Measurements from ENCODE around the gene PKIG. TPM values are rescaled to one million over a fixed set of nuclear protein-coding genes. Genes with fewer than 3 reads are reported as not detected.

Gene PKIG
- 27.4 TPM for polyA plus RNA-seq (2012; ENCODE audit: low read depth, missing spikeins)

- TF ChIP-seq POLR2AphosphoS5 (IDR thresholded peaks at IDR 0.05; ENCODE audit: low read depth, low read length) (no peak), POU2F2 (IDR thresholded peaks at IDR 0.05; ENCODE audit: low read depth, low read length) (no peak), POLR2A (IDR thresholded peaks at IDR 0.05; ENCODE audit: low read depth, low read length) (no peak), SPI1 (IDR thresholded peaks at IDR 0.05; ENCODE audit: low read depth, low read length) (no peak), TAF1 (IDR thresholded peaks at IDR 0.05; ENCODE audit: low read depth, low read length) (no peak)
- DNase-seq (ENCODE audit: insufficient read length, low spot score) (no peak), FAIRE-seq (peak; percentile 69)
Observed at GRCh38 chr20:44582311-44583025, at the start of gene PKIG. PKIG (plus strand) TSS chr20:44582579; CDS start chr20:44614557, 31,978 bp downstream.

- no peak for DNase-seq (ENCODE audit: insufficient read length, low spot score)
- TF ChIP-seq POLR2A (IDR thresholded peaks at IDR 0.05; ENCODE audit: low read depth, low read length) (no peak), SPI1 (IDR thresholded peaks at IDR 0.05; ENCODE audit: low read depth, low read length) (no peak), POLR2AphosphoS5 (IDR thresholded peaks at IDR 0.05; ENCODE audit: low read depth, low read length) (no peak), POU2F2 (IDR thresholded peaks at IDR 0.05; ENCODE audit: low read depth, low read length) (no peak), TAF1 (IDR thresholded peaks at IDR 0.05; ENCODE audit: low read depth, low read length) (no peak), PAX5 (IDR thresholded peaks at IDR 0.05; ENCODE audit: insufficient read depth, low read length, severe bottlenecking) (no peak)
- FAIRE-seq, result no peak
Observed at GRCh38 chr20:44532981-44533331, 49.4 kb upstream of the PKIG start.

- no peak for DNase-seq (ENCODE audit: insufficient read length, low spot score)
- TF ChIP-seq TAF1 (IDR thresholded peaks at IDR 0.05; ENCODE audit: low read depth, low read length) (no peak), POLR2A (IDR thresholded peaks at IDR 0.05; ENCODE audit: low read depth, low read length) (no peak), PAX5 (IDR thresholded peaks at IDR 0.05; ENCODE audit: insufficient read depth, low read length, severe bottlenecking) (no peak), SPI1 (IDR thresholded peaks at IDR 0.05; ENCODE audit: low read depth, low read length) (no peak), POU2F2 (IDR thresholded peaks at IDR 0.05; ENCODE audit: low read depth, low read length) (no peak), POLR2AphosphoS5 (IDR thresholded peaks at IDR 0.05; ENCODE audit: low read depth, low read length) (no peak)
- FAIRE-seq, result no peak
Observed at GRCh38 chr20:44533928-44534327, 48.5 kb upstream of the PKIG start.

- FAIRE-seq, result no peak
Observed at GRCh38 chr20:44536175-44536574, 46.2 kb upstream of the PKIG start.

GRCh38 chr20:44537993-44538392 is 44.4 kb upstream of the PKIG start:
- no peak for FAIRE-seq
- DNase-seq (ENCODE audit: insufficient read length, low spot score), result no peak
- no peak for TF ChIP-seq TAF1 (IDR thresholded peaks at IDR 0.05; ENCODE audit: low read depth, low read length)
- no peak for TF ChIP-seq POU2F2 (IDR thresholded peaks at IDR 0.05; ENCODE audit: low read depth, low read length)
- no peak for TF ChIP-seq POLR2AphosphoS5 (IDR thresholded peaks at IDR 0.05; ENCODE audit: low read depth, low read length)

More at GRCh38 chr20:44536175-44536574, 46.2 kb upstream of the PKIG start:
- no peak for DNase-seq (ENCODE audit: insufficient read length, low spot score)
- no peak for TF ChIP-seq SPI1 (IDR thresholded peaks at IDR 0.05; ENCODE audit: low read depth, low read length)

- FAIRE-seq (no peak), DNase-seq (ENCODE audit: insufficient read length, low spot score) (no peak)
- TF ChIP-seq POLR2A (IDR thresholded peaks at IDR 0.05; ENCODE audit: low read depth, low read length) (no peak), POU2F2 (IDR thresholded peaks at IDR 0.05; ENCODE audit: low read depth, low read length) (no peak), PAX5 (IDR thresholded peaks at IDR 0.05; ENCODE audit: insufficient read depth, low read length, severe bottlenecking) (no peak), TAF1 (IDR thresholded peaks at IDR 0.05; ENCODE audit: low read depth, low read length) (no peak), POLR2AphosphoS5 (IDR thresholded peaks at IDR 0.05; ENCODE audit: low read depth, low read length) (no peak), SPI1 (IDR thresholded peaks at IDR 0.05; ENCODE audit: low read depth, low read length) (no peak)
Observed at GRCh38 chr20:44540834-44541233, 41.5 kb upstream of the PKIG start.

- DNase-seq (ENCODE audit: insufficient read length, low spot score) (no peak), FAIRE-seq (no peak)
- no peak for TF ChIP-seq POLR2AphosphoS5 (IDR thresholded peaks at IDR 0.05; ENCODE audit: low read depth, low read length)
- TF ChIP-seq SPI1 (IDR thresholded peaks at IDR 0.05; ENCODE audit: low read depth, low read length), result no peak
Observed at GRCh38 chr20:44541992-44542391, 40.4 kb upstream of the PKIG start.

GRCh38 chr20:44542890-44543289 is 39.5 kb upstream of the PKIG start:
- TF ChIP-seq PAX5 (IDR thresholded peaks at IDR 0.05; ENCODE audit: insufficient read depth, low read length, severe bottlenecking) (no peak), TAF1 (IDR thresholded peaks at IDR 0.05; ENCODE audit: low read depth, low read length) (no peak), SPI1 (IDR thresholded peaks at IDR 0.05; ENCODE audit: low read depth, low read length) (no peak), POLR2AphosphoS5 (IDR thresholded peaks at IDR 0.05; ENCODE audit: low read depth, low read length) (no peak), POU2F2 (IDR thresholded peaks at IDR 0.05; ENCODE audit: low read depth, low read length) (no peak), POLR2A (IDR thresholded peaks at IDR 0.05; ENCODE audit: low read depth, low read length) (no peak)
- FAIRE-seq (no peak), DNase-seq (ENCODE audit: insufficient read length, low spot score) (no peak)

GRCh38 chr20:44543358-44543757 is 39.0 kb upstream of the PKIG start:
- FAIRE-seq (no peak), DNase-seq (ENCODE audit: insufficient read length, low spot score) (no peak)
- TF ChIP-seq TAF1 (IDR thresholded peaks at IDR 0.05; ENCODE audit: low read depth, low read length) (no peak), POLR2AphosphoS5 (IDR thresholded peaks at IDR 0.05; ENCODE audit: low read depth, low read length) (no peak), POLR2A (IDR thresholded peaks at IDR 0.05; ENCODE audit: low read depth, low read length) (no peak), POU2F2 (IDR thresholded peaks at IDR 0.05; ENCODE audit: low read depth, low read length) (no peak), PAX5 (IDR thresholded peaks at IDR 0.05; ENCODE audit: insufficient read depth, low read length, severe bottlenecking) (no peak), SPI1 (IDR thresholded peaks at IDR 0.05; ENCODE audit: low read depth, low read length) (no peak)

- FAIRE-seq, result peak; percentile 31
- TF ChIP-seq POU2F2 (IDR thresholded peaks at IDR 0.05; ENCODE audit: low read depth, low read length), result no peak
- no peak for TF ChIP-seq TAF1 (IDR thresholded peaks at IDR 0.05; ENCODE audit: low read depth, low read length)
- no peak for TF ChIP-seq POLR2AphosphoS5 (IDR thresholded peaks at IDR 0.05; ENCODE audit: low read depth, low read length)
- no peak for TF ChIP-seq POLR2A (IDR thresholded peaks at IDR 0.05; ENCODE audit: low read depth, low read length)
- TF ChIP-seq SPI1 (IDR thresholded peaks at IDR 0.05; ENCODE audit: low read depth, low read length), result no peak
Observed at GRCh38 chr20:44544263-44544662, 38.1 kb upstream of the PKIG start.

More at GRCh38 chr20:44544263-44544662, 38.1 kb upstream of the PKIG start:
- no peak for DNase-seq (ENCODE audit: insufficient read length, low spot score)

Measured in GM12891 (cell line).